Activated CD4-positive, CD25-positive, alpha-beta regulatory T cell (primary cell): ENCODE measurements around the gene DOCK11.
"Not testable (repeated sequence)": the region's sequence is repeated elsewhere in the genome, so short reads cannot be mapped to it uniquely, and the experiment has no call there.

Source experiments
- DNase-seq, 4 experiments: peaks; one replicate each; lab custom pipeline; 2025; lab: John Stamatoyannopoulos, UW

The DOCK11 gene

DNA sequence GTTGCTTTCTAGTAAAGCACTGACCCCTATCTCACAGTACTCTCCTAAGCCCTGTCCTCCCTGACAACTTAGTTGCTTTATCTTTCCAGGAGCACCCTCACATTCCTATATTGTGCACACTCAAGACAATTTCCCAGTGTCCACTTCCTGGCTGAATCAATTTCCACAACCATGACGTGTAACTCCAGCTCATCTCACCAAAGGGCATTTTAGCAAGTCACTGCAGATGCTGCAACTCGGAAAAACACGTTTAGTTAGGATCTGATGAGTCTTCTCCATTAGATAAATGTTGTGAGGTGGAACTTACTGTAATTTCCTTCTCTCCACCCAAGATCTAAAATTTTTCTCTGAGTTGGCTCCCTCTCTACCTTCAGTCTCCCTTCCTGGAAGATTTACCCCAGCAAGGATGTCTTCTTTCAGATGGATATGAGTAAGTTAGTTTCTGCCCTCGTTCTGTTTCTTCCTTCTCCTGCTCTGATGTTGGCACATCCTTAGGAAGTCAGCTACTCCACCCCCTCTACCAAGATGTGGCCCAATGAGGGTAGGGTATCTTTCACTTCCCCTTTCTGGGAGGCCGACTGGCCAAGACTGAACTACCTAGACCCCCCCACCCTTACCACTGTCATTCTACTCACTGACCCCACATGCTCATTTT lies 203.0 kb downstream of the DOCK11 start:
- no peak for DNase-seq

DNA sequence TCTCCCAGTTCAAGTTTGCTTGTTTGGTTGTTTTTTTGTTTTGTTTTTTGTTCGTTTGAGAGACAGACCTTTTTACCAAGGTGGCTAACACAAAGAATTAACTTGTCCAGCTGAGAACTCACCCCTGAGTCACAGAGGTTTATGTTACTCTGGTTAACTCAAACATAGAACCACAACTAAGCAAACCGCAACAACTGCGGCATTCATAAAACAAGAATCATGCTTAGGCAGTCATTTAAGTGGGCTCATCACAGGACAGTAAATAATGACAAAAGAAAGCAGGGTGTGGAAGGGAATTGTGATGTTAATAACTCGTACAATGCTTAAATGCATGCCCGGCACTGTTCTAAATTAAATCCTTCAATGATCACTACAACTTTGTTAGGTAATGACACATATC lies 207.1 kb downstream of the DOCK11 start:
- DNase-seq, result no peak

DNA sequence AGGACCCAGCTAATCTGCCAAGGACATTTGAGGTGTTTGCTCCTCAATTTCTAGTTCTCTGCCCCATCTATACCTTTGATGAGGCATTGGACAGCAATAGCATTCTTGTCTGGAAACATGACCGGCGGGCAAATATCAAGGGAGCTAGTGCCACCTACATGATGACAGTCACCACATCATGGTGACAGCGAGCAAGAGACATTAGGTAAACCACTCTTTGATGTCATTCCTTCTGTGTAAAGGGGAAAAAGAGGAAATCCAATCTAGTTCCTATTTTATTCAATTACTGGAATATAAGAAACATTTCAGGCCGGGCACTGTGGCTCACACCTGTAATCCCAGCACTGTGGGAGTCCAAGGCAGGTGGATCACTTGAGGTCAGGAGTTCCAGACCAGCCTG lies 211.1 kb downstream of the DOCK11 start:
- DNase-seq, result no peak

DNA sequence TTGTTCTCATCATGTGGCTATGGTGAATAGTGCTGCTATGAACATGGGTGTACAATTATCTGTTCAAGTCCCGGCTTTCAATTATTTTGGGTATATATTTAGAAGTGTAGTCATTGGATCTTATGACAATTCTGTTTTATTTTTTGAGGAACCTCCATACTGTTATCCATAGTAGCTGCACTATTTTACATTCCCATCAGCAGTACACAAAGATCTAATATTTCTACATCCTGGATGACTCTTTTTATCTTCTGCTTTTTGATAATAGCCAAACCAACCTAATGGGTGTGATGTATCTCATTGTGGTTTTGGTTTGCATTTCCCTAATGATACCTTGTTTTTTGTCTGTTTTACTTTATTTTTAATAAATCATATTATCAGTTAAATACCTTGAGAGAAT lies 218.9 kb downstream of the DOCK11 start:
- DNase-seq, result no peak

DNA sequence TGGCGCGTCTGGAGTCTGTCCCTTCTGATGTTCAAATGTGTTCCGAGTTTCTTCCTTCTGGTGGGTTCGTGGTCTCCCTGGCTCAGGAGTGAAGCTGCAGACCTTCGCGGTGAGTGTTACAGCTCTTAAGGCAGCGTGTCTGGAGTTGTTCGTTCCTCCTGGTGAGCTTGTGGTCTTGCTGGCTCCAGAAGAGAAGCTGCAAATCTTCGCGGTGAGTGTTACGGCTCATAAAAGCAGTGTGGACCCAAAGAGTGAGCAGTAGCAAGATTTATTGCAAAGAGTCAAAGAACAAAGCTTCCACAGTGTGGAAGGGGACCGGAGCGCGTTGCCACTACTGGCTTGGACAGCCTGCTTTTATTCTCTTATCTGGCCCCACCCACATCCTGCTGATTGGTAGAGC lies 220.3 kb downstream of the DOCK11 start:
- not testable (repeated sequence) for DNase-seq

GRCh38 chrX:118716833-118717232 lies 221.2 kb downstream of the DOCK11 start:
- not testable (repeated sequence) for DNase-seq

- no peak for DNase-seq
Observed at GRCh38 chrX:118717678-118718391, 222.2 kb downstream of the DOCK11 start.

- no peak for DNase-seq
Observed at GRCh38 chrX:118718737-118719136, 223.1 kb downstream of the DOCK11 start.

GRCh38 chrX:118720058-118720707 lies 224.6 kb downstream of the DOCK11 start:
- DNase-seq, result no peak

- DNase-seq, result no peak
Observed at GRCh38 chrX:118723376-118723775, 227.8 kb downstream of the DOCK11 start.

- DNase-seq, result no peak
Observed at GRCh38 chrX:118724365-118724764, 228.8 kb downstream of the DOCK11 start.

- no peak for DNase-seq
Observed at GRCh38 chrX:118724775-118725174, 229.2 kb downstream of the DOCK11 start.

DNA sequence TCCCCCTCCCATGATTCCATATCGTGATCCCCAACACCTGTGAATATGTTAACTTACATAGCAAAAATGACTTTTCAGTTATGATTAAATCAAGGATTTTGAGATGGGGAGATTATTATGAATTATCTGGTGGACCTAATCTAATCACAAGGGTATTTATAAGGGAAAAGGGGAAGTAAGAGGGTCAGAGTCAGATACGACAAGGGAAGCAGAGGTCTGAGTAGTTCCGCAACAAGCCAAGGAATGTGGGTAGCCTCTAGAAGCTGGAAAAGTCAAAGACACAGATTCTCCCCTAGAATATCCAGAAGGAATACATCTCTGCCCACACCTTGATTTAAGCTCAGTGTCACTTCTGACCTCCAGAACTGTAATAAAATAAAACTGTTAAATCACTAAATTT lies 230.8 kb downstream of the DOCK11 start:
- DNase-seq, result no peak

DNA sequence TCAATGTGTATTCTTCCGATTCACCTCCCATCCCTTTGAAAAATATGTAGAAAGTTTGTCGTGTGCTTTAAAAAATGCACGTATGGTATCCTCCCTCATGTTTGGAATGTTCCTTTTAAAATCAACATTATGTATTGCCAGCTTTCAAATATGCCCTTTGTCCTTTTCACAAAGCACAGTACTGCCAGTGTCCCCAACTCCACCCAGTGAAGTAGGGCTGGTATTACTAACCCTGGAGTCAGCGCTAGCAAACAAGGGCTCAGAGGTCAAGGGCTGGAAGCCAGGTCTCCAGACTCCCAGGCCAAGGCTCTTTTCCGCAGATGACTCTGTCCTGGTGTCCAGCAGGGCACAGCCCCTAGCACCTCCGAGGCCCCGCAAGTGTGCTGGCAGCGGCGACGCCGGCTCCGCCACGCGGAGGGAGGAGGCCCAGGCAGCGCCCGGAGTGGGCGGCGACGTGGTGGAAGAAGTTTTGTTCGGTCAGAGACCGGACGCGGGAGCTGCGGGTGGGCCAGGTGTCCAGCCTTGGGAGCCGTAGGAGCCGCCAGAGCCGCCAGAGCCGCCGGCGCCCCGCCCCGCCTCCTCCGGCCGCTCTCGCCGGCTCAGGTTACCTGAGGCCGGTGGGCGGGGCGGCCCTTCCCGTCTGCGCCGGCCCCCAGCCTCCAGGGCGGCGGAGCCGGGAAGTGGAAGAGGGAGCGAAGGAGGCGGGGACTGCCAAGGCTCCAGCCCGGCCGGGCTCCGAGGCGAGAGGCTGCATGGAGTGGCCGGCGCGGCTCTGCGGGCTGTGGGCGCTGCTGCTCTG lies 231.5 kb downstream of the DOCK11 start, which contains the start of gene IL13RA1:
Gene IL13RA1 (plus strand): TSS at position 720 of the 799 bp plus-strand sequence. CDS start 33 bp downstream, at position 753.
- no peak for DNase-seq

DNA sequence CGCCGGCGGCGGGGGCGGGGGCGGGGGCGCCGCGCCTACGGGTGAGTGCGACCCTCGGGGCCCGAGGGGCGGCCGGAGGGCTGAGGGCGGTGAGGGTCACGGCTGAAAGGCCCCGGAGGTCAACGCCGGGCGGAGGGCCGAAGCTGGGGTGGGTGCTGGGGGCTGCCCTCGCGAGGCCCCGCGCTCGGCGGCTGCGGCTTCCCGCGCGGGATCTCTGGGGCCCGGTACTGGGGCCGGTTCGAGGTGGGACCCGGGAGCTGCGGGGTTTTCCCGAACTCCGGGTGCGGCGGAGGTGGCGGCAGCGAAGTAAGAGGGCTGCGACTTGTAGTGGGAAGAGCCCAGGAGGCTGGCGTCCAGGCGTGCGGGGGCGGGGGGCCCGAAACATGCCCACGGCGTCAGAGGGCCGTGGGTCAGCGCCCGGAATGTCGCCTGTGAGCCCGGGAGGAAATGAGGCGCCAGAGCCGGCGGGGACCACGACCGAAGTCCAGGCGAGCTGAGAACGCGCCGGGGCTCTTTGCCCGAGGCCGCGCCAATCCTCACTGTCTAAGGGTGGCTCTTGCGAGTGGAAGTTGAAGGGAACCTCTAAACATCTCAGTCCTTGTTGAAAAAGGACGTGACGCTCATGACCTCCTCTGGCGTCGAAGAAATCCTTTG lies 232.2 kb downstream of the DOCK11 start:
- DNase-seq, result peak in 1 of 4 experiments; percentile 0

GRCh38 chrX:118729042-118729652 lies 233.5 kb downstream of the DOCK11 start:
- no peak for DNase-seq

DNA sequence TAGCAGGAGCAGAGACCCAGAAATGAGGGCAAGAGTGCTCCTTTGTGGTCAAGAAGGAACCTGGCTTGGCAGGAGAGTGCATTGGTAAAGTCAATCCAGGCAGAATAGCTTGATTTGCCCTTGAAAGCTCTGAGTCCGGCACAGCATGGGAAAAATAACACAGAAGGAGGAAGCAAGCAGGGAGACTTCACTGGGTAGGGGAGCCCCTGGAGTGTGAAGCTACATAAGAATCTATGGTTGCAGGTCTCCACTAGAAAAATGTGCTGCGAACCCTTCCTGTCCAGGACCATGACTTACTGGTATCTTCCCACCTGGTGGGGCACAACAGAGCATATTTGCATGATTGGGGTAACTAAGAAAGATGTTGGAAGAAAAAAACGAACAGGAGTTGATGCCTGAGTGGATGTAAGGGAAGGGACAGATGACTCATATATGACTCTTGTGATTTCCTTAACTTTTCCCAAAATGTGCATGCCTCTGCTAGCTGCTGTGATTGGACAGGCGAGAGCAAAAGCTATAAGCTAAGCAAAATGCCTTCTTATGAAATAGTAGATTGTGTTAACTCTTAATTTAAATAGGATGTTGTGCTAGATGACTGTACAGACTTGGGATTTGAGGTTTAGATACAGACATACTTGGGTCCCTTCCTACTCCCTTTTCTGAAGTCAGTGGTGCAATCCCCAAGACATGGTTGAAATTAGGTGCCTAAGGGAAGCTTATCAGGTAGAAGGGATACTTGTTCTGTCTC lies 235.1 kb downstream of the DOCK11 start:
- no peak for DNase-seq

DNA sequence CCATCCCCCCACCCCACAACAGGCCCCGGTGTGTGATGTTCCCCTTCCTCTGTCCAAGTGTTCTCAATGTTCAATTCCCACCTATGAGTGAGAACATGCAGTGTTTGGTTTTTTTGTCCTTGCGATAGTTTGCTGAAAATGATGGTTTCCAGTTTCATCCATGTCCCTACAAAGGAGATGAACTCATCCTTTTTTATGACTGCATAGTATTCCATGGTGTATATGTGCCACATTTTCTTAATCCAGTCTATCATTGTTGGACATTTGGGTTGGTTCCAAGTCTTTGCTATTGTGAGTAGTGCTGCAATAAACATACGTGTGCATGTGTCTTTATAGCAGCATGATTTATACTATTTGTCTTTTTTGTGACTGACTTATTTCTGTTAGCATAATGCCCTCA lies 236.9 kb downstream of the DOCK11 start:
- not testable (repeated sequence) for DNase-seq

DNA sequence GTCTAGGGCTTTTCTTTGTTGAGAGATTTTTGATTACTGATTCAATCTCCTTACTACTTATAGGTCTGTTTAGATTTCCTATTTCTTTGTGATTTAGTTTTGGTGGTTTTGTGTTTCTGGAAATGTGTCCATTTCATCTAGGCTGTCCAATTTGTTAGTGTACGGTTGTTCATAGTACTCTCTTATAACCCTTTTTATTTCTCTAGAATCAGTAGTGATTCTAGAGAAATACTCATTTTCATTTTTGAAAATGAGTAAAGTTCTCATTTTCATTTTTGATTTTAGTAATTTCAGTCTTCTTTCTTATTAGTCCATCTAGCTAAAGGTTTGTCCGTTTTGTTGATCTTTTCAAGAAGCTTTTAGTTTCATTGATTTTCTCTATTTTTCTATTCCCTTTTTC lies 239.3 kb downstream of the DOCK11 start:
- no peak for DNase-seq
